Mesenchymal stem cell (in vitro differentiated cells and primary cell): ENCODE data around the gene CTAGE6. TPM values are rescaled to one million over a fixed set of nuclear protein-coding genes. Genes with fewer than 3 reads are reported as not detected.
"Not testable (repeated sequence)": the region's sequence is repeated elsewhere in the genome, so short reads cannot be mapped to it uniquely, and the experiment has no call there.

Experiments used
- DNase-seq: peaks from one replicate; pipeline ENCODE4 v3.0.0-alpha.2; 2013
- H2AFZ ChIP-seq: one replicate; pipeline ENCODE4 v1.6.1; 2013; ENCODE audit warnings: low read depth, mild to moderate bottlenecking, control low read depth, inconsistent platforms, low read length, moderate library complexity
- H2AK5ac ChIP-seq: 2 replicates; pipeline ENCODE4 v1.6.1; 2013; ENCODE audit warnings: low read length, moderate library complexity, mild to moderate bottlenecking, inconsistent platforms; ENCODE audit not compliant: severe bottlenecking
- H2BK120ac ChIP-seq: one replicate; pipeline ENCODE4 v1.6.1; 2013; ENCODE audit warnings: low read depth, mild to moderate bottlenecking, inconsistent platforms, low read length, moderate library complexity
- H2BK12ac ChIP-seq, 2 experiments: one replicate each; pipeline ENCODE4 v1.6.1; 2013; ENCODE audit warnings: inconsistent platforms in 2 of 2, low read length in 2 of 2, mild to moderate bottlenecking in 2 of 2, moderate library complexity in 2 of 2, control low read depth in 1 of 2
- H2BK15ac ChIP-seq: one replicate; pipeline ENCODE4 v1.6.1; 2013; ENCODE audit warnings: mild to moderate bottlenecking, low read depth, inconsistent platforms; ENCODE audit not compliant: poor library complexity, severe bottlenecking
- H2BK5ac ChIP-seq: 2 replicates; pipeline ENCODE4 v1.6.1; 2013; ENCODE audit warnings: low read depth, mild to moderate bottlenecking, low read length, control low read depth, inconsistent platforms; ENCODE audit not compliant: poor library complexity, severe bottlenecking
- H3K14ac ChIP-seq, 2 experiments: one replicate each; pipeline ENCODE4 v1.6.1; 2013; ENCODE audit warnings: inconsistent platforms in 2 of 2, low read length in 2 of 2, control low read depth in 1 of 2, mild to moderate bottlenecking in 1 of 2, moderate library complexity in 1 of 2
- H3K18ac ChIP-seq, 2 experiments: one replicate each; pipeline ENCODE4 v1.6.1; 2013; ENCODE audit warnings: inconsistent platforms in 2 of 2, low read length in 2 of 2, control low read depth in 1 of 2, low read depth in 1 of 2, mild to moderate bottlenecking in 1 of 2
- H3K23ac ChIP-seq, 2 experiments: one replicate each; pipeline ENCODE4 v1.6.1; 2013; ENCODE audit warnings: inconsistent platforms in 2 of 2, low read length in 2 of 2, mild to moderate bottlenecking in 2 of 2, moderate library complexity in 2 of 2, control low read depth in 1 of 2
- H3K27ac ChIP-seq: 2 replicates; pipeline ENCODE4 v1.5.1; 2013; ENCODE audit warnings: mild to moderate bottlenecking, moderate library complexity, low read length, control low read depth, inconsistent platforms; ENCODE audit not compliant: poor library complexity, severe bottlenecking
- H3K27me3 ChIP-seq, 2 experiments: 2 replicates each; pipeline versions ENCODE4 v1.6.1 to v1.7.0; 2013; ENCODE audit warnings: low read length in 2 of 2, mild to moderate bottlenecking in 2 of 2, moderate library complexity in 2 of 2, control low read depth in 1 of 2, inconsistent platforms in 1 of 2; ENCODE audit not compliant: control insufficient read depth in 1 of 2, insufficient read depth in 1 of 2
- H3K36me3 ChIP-seq, 2 experiments: 2 replicates each; pipeline versions ENCODE4 v1.6.1 to v1.7.0; 2013; ENCODE audit warnings: low read length in 2 of 2, control low read depth in 1 of 2, inconsistent platforms in 1 of 2, low read depth in 1 of 2, mild to moderate bottlenecking in 1 of 2; ENCODE audit not compliant: insufficient read depth in 2 of 2, control insufficient read depth in 1 of 2
- H3K4ac ChIP-seq, 2 experiments: one replicate each; pipeline ENCODE4 v1.6.1; 2013; ENCODE audit warnings: inconsistent platforms in 2 of 2, low read length in 2 of 2, mild to moderate bottlenecking in 2 of 2, moderate library complexity in 2 of 2, control low read depth in 1 of 2, low read depth in 1 of 2
- H3K4me1 ChIP-seq: 2 replicates; pipeline ENCODE4 v1.6.1; 2013; ENCODE audit warnings: low read depth, low read length, control low read depth; ENCODE audit not compliant: control insufficient read depth, insufficient read depth
- H3K4me2 ChIP-seq: 2 replicates; pipeline ENCODE4 v1.6.1; 2013; ENCODE audit warnings: low read length, mild to moderate bottlenecking, inconsistent platforms; ENCODE audit not compliant: poor library complexity, severe bottlenecking
- H3K4me3 ChIP-seq, 2 experiments: 2 replicates each; pipeline versions ENCODE4 v1.5.1 to v1.7.0; 2013; ENCODE audit warnings: low read length in 2 of 2, mild to moderate bottlenecking in 2 of 2, control low read depth in 1 of 2, low read depth in 1 of 2; ENCODE audit not compliant: insufficient read depth in 1 of 2
- H3K79me1 ChIP-seq: replicated peaks from 2 replicates; pipeline ENCODE4 v1.6.1; 2013; ENCODE audit warnings: mild to moderate bottlenecking, control low read depth, low read length, inconsistent platforms; ENCODE audit not compliant: poor library complexity, severe bottlenecking
- H3K9ac ChIP-seq: 2 replicates; pipeline ENCODE4 v1.7.0; 2013; ENCODE audit warnings: mild to moderate bottlenecking, low read length, moderate library complexity
- H3K9me3 ChIP-seq: 2 replicates; pipeline ENCODE4 v1.7.0; 2013; ENCODE audit warnings: mild to moderate bottlenecking, low read length; ENCODE audit not compliant: control insufficient read depth
- H4K8ac ChIP-seq: one replicate; pipeline ENCODE4 v1.6.1; 2013; ENCODE audit warnings: inconsistent platforms, mild to moderate bottlenecking, low read length, moderate library complexity
- H4K91ac ChIP-seq: one replicate; pipeline ENCODE4 v1.6.1; 2013; ENCODE audit warnings: mild to moderate bottlenecking, low read length, inconsistent platforms
- WGBS: methylation state at CpG from one replicate; pipeline ENCODE4 v1.1.7; 2013; ENCODE audit warnings: mixed read lengths; 5-methylcytosine and 5-hydroxymethylcytosine counted together
- small RNA-seq: library from polyadenylated mRNA; stranded (forward); fragments of <200 nt; extraction: miRNeasy Mini kit (QIAGEN cat#:217004); gene quantifications from one replicate; pipeline ENCODE3, GENCODE V24; 2013; ENCODE audit warnings: low read depth

Gene CTAGE6

GRCh38 chr7:143709895-143710294, 47.6 kb downstream of the CTAGE6 start:
- H3K14ac ChIP-seq, H3K36me3 ChIP-seq, DNase-seq, H3K4ac ChIP-seq, H4K91ac ChIP-seq, H2AK5ac ChIP-seq, H3K79me1 ChIP-seq, H3K4me3 ChIP-seq, H2BK120ac ChIP-seq, H2BK12ac ChIP-seq, H4K8ac ChIP-seq, H3K4me1 ChIP-seq, H3K9me3 ChIP-seq, H2BK15ac ChIP-seq, H3K9ac ChIP-seq, H3K27ac ChIP-seq, H2AFZ ChIP-seq, H3K27me3 ChIP-seq, H3K4me2 ChIP-seq, H3K18ac ChIP-seq, H2BK5ac ChIP-seq, H3K23ac ChIP-seq: not testable (repeated sequence)
- no CpG with 5 or more reads among the region's 5 CpGs for WGBS

Small RNAs within 50 kb of the gene (small RNA-seq; reads per million reads assigned to genes)
- not detected for gene RNU6-267P
